Measurements from ENCODE around the gene NOVA2.

Gene NOVA2

GRCh38 chr19:45939792-45940514, 33.7 kb downstream of the NOVA2 start:
- Histone ChIP-seq H3K36me3 (ENCODE audit: control insufficient read depth in 1 of 2, insufficient read depth in 2 of 2, low read length in 2 of 2) (no peaks in the 10 kb centered on the region), H2BK120ac (ENCODE audit: insufficient read depth, low read length, poor library complexity) (no peak overlapping the region), H3K4ac (ENCODE audit: low read depth, low read length) (no peak overlapping the region), H2AFZ (ENCODE audit: insufficient read depth, low read length, poor library complexity) (no peak overlapping the region), H3K18ac (ENCODE audit: low read length) (no peak overlapping the region), H3K4me1 (ENCODE audit: control insufficient read depth in 1 of 2, insufficient read depth in 2 of 2, low read length in 2 of 2) (no peaks in the 10 kb centered on the region), H2AK5ac (ENCODE audit: low read length) (no peak overlapping the region), H3K9ac (ENCODE audit: low read length) (no peak overlapping the region), H4K91ac (ENCODE audit: low read depth, low read length) (no peak overlapping the region), H4K8ac (ENCODE audit: low read depth, low read length) (no peak overlapping the region), H3K27me3 (ENCODE audit: insufficient read depth, low read length) (no peaks in the 10 kb centered on the region), H2BK12ac (ENCODE audit: low read length) (no peak overlapping the region), H3K79me1 (ENCODE audit: low read length) (no peaks in the 10 kb centered on the region), H3K9me3 (ENCODE audit: insufficient read depth, low read depth, low read length) (no peaks in the 10 kb centered on the region), H3K79me2 (ENCODE audit: control insufficient read depth, insufficient read depth, low read length, poor library complexity) (no peaks in the 10 kb centered on the region), H2BK5ac (ENCODE audit: low read depth, low read length, poor library complexity) (no peak overlapping the region), H3K4me2 (ENCODE audit: low read length) (no peak overlapping the region), H3K27ac (ENCODE audit: low read depth, low read length) (no peak overlapping the region), H3K4me3 (ENCODE audit: low read depth, low read length) (no peak overlapping the region), H4K12ac (ENCODE audit: low read depth, low read length) (no peak overlapping the region), H3K23ac (ENCODE audit: low read length) (no peak overlapping the region), H3K14ac (ENCODE audit: low read length) (no peak overlapping the region)
- no peak for DNase-seq
- no CpG with 5 or more reads among the region's 67 CpGs for WGBS (ENCODE audit: extremely low coverage, insufficient coverage, insufficient read length)

DNA sequence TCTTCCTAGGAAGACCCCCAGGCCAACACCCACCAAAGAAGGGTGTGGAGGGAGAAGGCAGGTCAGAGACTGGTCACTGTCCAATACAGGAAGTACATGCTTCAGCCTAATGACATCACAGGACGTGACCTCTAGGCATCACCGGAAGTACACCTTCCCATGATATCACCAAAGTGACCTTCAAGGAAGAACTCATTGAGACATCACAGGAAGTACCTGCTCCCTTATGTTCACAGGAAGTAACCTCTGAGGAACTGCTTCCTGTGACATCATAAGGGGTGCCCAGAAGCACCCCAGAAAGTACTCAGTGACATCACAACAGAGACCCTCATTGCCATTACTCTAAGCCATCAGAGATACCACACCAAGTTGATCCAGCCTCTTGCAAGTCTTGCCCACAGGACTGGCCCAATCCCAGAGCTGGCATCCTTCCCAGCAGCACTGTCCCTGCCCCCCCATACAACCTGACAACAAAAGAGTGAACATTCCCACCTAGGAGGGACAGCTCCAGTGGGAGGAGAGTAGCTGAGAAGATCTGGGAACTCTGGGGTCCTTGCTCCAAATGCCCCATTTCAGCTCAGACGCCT, 34.8 kb downstream of the NOVA2 start:
- no peak overlapping the region for H2BK120ac ChIP-seq (ENCODE audit: insufficient read depth, low read length, poor library complexity)
- no peak overlapping the region for H4K12ac ChIP-seq (ENCODE audit: low read depth, low read length)
- no CpG with 5 or more reads among the region's 3 CpGs for WGBS (ENCODE audit: extremely low coverage, insufficient coverage, insufficient read length)
- no peaks in the 10 kb centered on the region for H3K4me1 ChIP-seq (ENCODE audit: control insufficient read depth in 1 of 2, insufficient read depth in 2 of 2, low read length in 2 of 2)
- H3K4ac ChIP-seq (ENCODE audit: low read depth, low read length) = no peak overlapping the region
- no peak overlapping the region for H2AK5ac ChIP-seq (ENCODE audit: low read length)
- H3K27me3 ChIP-seq (ENCODE audit: insufficient read depth, low read length) = no peaks in the 10 kb centered on the region
- no peaks in the 10 kb centered on the region for H3K79me1 ChIP-seq (ENCODE audit: low read length)
- no peak overlapping the region for H2AFZ ChIP-seq (ENCODE audit: insufficient read depth, low read length, poor library complexity)
- H4K91ac ChIP-seq (ENCODE audit: low read depth, low read length) = no peak overlapping the region
- H3K27ac ChIP-seq (ENCODE audit: low read depth, low read length) = no peak overlapping the region
- no peak overlapping the region for H2BK12ac ChIP-seq (ENCODE audit: low read length)
- H4K8ac ChIP-seq (ENCODE audit: low read depth, low read length) = no peak overlapping the region
- H3K9ac ChIP-seq (ENCODE audit: low read length) = no peak overlapping the region
- no peak overlapping the region for H3K23ac ChIP-seq (ENCODE audit: low read length)
- H3K36me3 ChIP-seq (ENCODE audit: control insufficient read depth in 1 of 2, insufficient read depth in 2 of 2, low read length in 2 of 2) = no peaks in the 10 kb centered on the region
- no peaks in the 10 kb centered on the region for H3K79me2 ChIP-seq (ENCODE audit: control insufficient read depth, insufficient read depth, low read length, poor library complexity)
- H3K9me3 ChIP-seq (ENCODE audit: insufficient read depth, low read depth, low read length) = peaks cover 2% of the 10 kb centered on the region
- no peak overlapping the region for H3K14ac ChIP-seq (ENCODE audit: low read length)
- no peak overlapping the region for H3K4me2 ChIP-seq (ENCODE audit: low read length)
- H3K18ac ChIP-seq (ENCODE audit: low read length) = no peak overlapping the region
- H2BK5ac ChIP-seq (ENCODE audit: low read depth, low read length, poor library complexity) = no peak overlapping the region
- no peak overlapping the region for H3K4me3 ChIP-seq (ENCODE audit: low read depth, low read length)
- DNase-seq = no peak

DNA sequence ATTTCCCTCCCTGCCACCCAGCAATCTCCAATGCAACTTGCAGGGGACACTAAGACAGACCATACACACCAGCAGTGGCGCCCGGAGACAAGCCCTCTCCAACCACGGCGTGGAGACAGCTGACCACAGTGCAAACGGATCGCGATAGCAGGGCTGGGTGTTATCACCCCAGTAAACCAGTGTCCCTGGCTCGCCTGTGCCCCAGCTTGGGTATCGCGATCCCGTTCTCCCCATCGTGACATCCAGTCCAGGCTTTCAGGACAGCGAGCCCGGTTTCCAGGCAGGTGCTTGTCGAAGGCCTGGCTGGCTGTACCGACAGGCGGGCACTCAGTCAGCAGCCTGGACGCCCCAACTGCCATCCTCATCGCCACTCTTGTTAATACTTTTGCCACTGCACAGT, 38.4 kb downstream of the NOVA2 start:
- no peak overlapping the region for H3K4ac ChIP-seq (ENCODE audit: low read depth, low read length)
- no peak overlapping the region for H2BK5ac ChIP-seq (ENCODE audit: low read depth, low read length, poor library complexity)
- no peak overlapping the region for H3K27ac ChIP-seq (ENCODE audit: low read depth, low read length)
- no peak overlapping the region for H4K8ac ChIP-seq (ENCODE audit: low read depth, low read length)
- no peaks in the 10 kb centered on the region for H3K27me3 ChIP-seq (ENCODE audit: insufficient read depth, low read length)
- H3K36me3 ChIP-seq (ENCODE audit: control insufficient read depth in 1 of 2, insufficient read depth in 2 of 2, low read length in 2 of 2) = no peaks in the 10 kb centered on the region
- no peak overlapping the region for H2BK120ac ChIP-seq (ENCODE audit: insufficient read depth, low read length, poor library complexity)
- H3K79me2 ChIP-seq (ENCODE audit: control insufficient read depth, insufficient read depth, low read length, poor library complexity) = no peaks in the 10 kb centered on the region
- H2AFZ ChIP-seq (ENCODE audit: insufficient read depth, low read length, poor library complexity) = no peak overlapping the region
- H3K4me2 ChIP-seq (ENCODE audit: low read length) = no peak overlapping the region
- no peak overlapping the region for H2AK5ac ChIP-seq (ENCODE audit: low read length)
- no peak for DNase-seq
- H4K12ac ChIP-seq (ENCODE audit: low read depth, low read length) = no peak overlapping the region
- H3K23ac ChIP-seq (ENCODE audit: low read length) = no peak overlapping the region
- H3K18ac ChIP-seq (ENCODE audit: low read length) = no peak overlapping the region
- no peak overlapping the region for H2BK12ac ChIP-seq (ENCODE audit: low read length)
- no peak overlapping the region for H4K91ac ChIP-seq (ENCODE audit: low read depth, low read length)
- no peak overlapping the region for H3K4me3 ChIP-seq (ENCODE audit: low read depth, low read length)
- H3K9me3 ChIP-seq (ENCODE audit: insufficient read depth, low read depth, low read length) = peaks cover 2% of the 10 kb centered on the region
- H3K9ac ChIP-seq (ENCODE audit: low read length) = no peak overlapping the region
- H3K14ac ChIP-seq (ENCODE audit: low read length) = no peak overlapping the region
- H3K79me1 ChIP-seq (ENCODE audit: low read length) = no peaks in the 10 kb centered on the region
- WGBS (ENCODE audit: extremely low coverage, insufficient coverage, insufficient read length) = no CpG with 5 or more reads among the region's 19 CpGs
- H3K4me1 ChIP-seq (ENCODE audit: control insufficient read depth in 1 of 2, insufficient read depth in 2 of 2, low read length in 2 of 2) = no peaks in the 10 kb centered on the region

DNA sequence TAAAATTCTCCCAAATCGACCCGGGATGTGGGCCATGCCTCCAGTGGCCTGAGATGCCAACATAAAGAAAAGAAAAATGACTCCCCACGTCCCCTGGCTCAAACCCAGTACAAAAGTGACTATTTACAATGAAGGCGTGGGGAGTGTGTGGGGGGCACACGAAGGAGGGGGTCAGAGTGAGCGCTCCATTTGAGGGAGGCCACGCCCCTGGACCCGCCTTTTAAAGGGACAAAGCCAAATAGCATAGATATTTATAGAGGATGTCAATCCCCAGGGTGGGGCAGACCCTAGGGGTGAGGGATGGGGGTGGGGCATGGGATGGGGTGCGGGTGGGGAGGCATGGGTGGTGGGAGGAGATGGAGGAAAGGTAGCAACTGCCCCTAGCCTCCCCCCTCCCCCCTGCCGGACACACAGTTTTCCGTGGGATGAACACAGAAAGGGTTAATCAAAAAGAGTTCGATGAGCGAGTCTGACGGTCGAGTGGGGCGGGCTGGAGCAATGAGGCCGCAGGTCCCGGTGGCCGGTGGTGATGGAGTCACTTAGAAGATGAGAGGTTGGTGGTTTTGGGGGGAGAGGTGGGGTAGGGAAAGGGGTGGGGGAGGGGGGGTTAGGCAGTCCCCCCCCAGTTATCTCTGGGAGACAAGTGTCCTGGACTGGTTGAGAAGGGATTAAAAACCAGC, 39.0 kb downstream of the NOVA2 start:
- no peak overlapping the region for H3K4ac ChIP-seq (ENCODE audit: low read depth, low read length)
- H4K8ac ChIP-seq (ENCODE audit: low read depth, low read length) = no peak overlapping the region
- DNase-seq = no peak
- H3K9me3 ChIP-seq (ENCODE audit: insufficient read depth, low read depth, low read length) = peaks cover 2% of the 10 kb centered on the region
- no peak overlapping the region for H2BK12ac ChIP-seq (ENCODE audit: low read length)
- no peak overlapping the region for H3K27ac ChIP-seq (ENCODE audit: low read depth, low read length)
- no peak overlapping the region for H2AFZ ChIP-seq (ENCODE audit: insufficient read depth, low read length, poor library complexity)
- no peaks in the 10 kb centered on the region for H3K27me3 ChIP-seq (ENCODE audit: insufficient read depth, low read length)
- H3K4me3 ChIP-seq (ENCODE audit: low read depth, low read length) = no peak overlapping the region
- no peak overlapping the region for H4K91ac ChIP-seq (ENCODE audit: low read depth, low read length)
- H2BK120ac ChIP-seq (ENCODE audit: insufficient read depth, low read length, poor library complexity) = no peak overlapping the region
- WGBS (ENCODE audit: extremely low coverage, insufficient coverage, insufficient read length) = no CpG with 5 or more reads among the region's 19 CpGs
- no peak overlapping the region for H3K14ac ChIP-seq (ENCODE audit: low read length)
- no peak overlapping the region for H2BK5ac ChIP-seq (ENCODE audit: low read depth, low read length, poor library complexity)
- no peak overlapping the region for H3K23ac ChIP-seq (ENCODE audit: low read length)
- no peak overlapping the region for H4K12ac ChIP-seq (ENCODE audit: low read depth, low read length)
- no peak overlapping the region for H3K18ac ChIP-seq (ENCODE audit: low read length)
- no peak overlapping the region for H3K9ac ChIP-seq (ENCODE audit: low read length)
- H3K4me1 ChIP-seq (ENCODE audit: control insufficient read depth in 1 of 2, insufficient read depth in 2 of 2, low read length in 2 of 2) = no peaks in the 10 kb centered on the region
- no peak overlapping the region for H3K4me2 ChIP-seq (ENCODE audit: low read length)
- no peaks in the 10 kb centered on the region for H3K79me1 ChIP-seq (ENCODE audit: low read length)
- no peaks in the 10 kb centered on the region for H3K36me3 ChIP-seq (ENCODE audit: control insufficient read depth in 1 of 2, insufficient read depth in 2 of 2, low read length in 2 of 2)
- no peak overlapping the region for H2AK5ac ChIP-seq (ENCODE audit: low read length)
- H3K79me2 ChIP-seq (ENCODE audit: control insufficient read depth, insufficient read depth, low read length, poor library complexity) = no peaks in the 10 kb centered on the region
